Sigmoid colon (tissue), 7 donors: ENCODE measurements around the gene ATP10A. TPM values are rescaled to one million over a fixed set of nuclear protein-coding genes. Genes with fewer than 3 reads are reported as not detected.

Source experiments
- DNase-seq: peaks from one replicate; pipeline ENCODE4 v3.0.0-alpha.2; 2019
- H3K27ac ChIP-seq, 4 donors: fragments of 200-600 bp; sonication (generic); one replicate each; pipeline ENCODE4 v1.5.1; 2016 to 2019; ENCODE audit warnings: mild to moderate bottlenecking in 1 of 4
- H3K27me3 ChIP-seq, 3 donors: fragments of 200-600 bp; sonication (generic); one replicate each; pipeline ENCODE4 v1.5.1; 2019; ENCODE audit warnings: mild to moderate bottlenecking in 1 of 3
- H3K36me3 ChIP-seq, 4 donors: fragments of 200-600 bp; sonication (generic); one replicate each; pipeline ENCODE4 v1.5.1; 2016 to 2019
- H3K4me1 ChIP-seq, 4 donors: fragments of 200-600 bp; sonication (generic); one replicate each; pipeline ENCODE4 v1.5.1; 2017 to 2019
- H3K4me3 ChIP-seq, 4 donors: fragments of 200-600 bp; sonication (generic); one replicate each; pipeline ENCODE4 v1.5.1; 2017 to 2019; ENCODE audit warnings: mild to moderate bottlenecking in 2 of 4, moderate library complexity in 1 of 4
- H3K9me3 ChIP-seq, 4 donors: fragments of 200-600 bp in 3 of 4; sonication (generic) in 3 of 4; one replicate each; pipeline versions ENCODE4 v1.5.1 to v1.6.1; 2013 to 2019
- CTCF ChIP-seq, 4 experiments: fragments of 450-650 bp in 3 of 4; fragments of 200-600 bp in 1 of 4; IDR thresholded peaks; one replicate each; pipeline ENCODE4 v1.5.1; 2016 to 2019; ENCODE audit warnings: antibody characterized with exemption in 4 of 4, mild to moderate bottlenecking in 3 of 4, moderate library complexity in 2 of 4
- EP300 ChIP-seq, 4 donors: sonication (generic); formaldehyde crosslinking; IDR thresholded peaks; one replicate each; pipeline ENCODE4 v1.6.1; 2017; ENCODE audit warnings: antibody characterized with exemption in 4 of 4
- POLR2A ChIP-seq, 2 donors: fragments of 450-650 bp; IDR thresholded peaks; one replicate each; pipeline ENCODE4 v1.6.1; 2016; ENCODE audit warnings: antibody characterized with exemption in 2 of 2, mild to moderate bottlenecking in 2 of 2, moderate library complexity in 2 of 2
- POLR2AphosphoS5 ChIP-seq, 4 donors: sonication (generic); formaldehyde crosslinking; IDR thresholded peaks; one replicate each; pipeline ENCODE4 v1.6.1; 2017; ENCODE audit warnings: antibody characterized with exemption in 4 of 4
- WGBS, 2 donors: extraction: QIAGEN DNeasy Blood & Tissue Kit; methylation state at CpG; one replicate each; pipeline ENCODE4 v1.1.7; 2013; 5-methylcytosine and 5-hydroxymethylcytosine counted together
- intact Hi-C: fragments of 100-400 bp; cut with DNase I; formaldehyde crosslinking; loops from one replicate; pipeline ENCODE4 v1.15.1; 2023
- polyA plus RNA-seq, 3 donors: library from polyadenylated mRNA; stranded (reverse); fragments of 200-250 nt; gene quantifications; one replicate each; pipeline ENCODE4 v1.2.3, GENCODE V29; 2013
- total RNA-seq, 4 donors: library from RNA; depleted of rRNA; stranded (reverse); fragments of >200 nt; gene quantifications; one replicate each; pipeline ENCODE4 v1.1.0, GENCODE V29; 2016
- donor health status: healthy with polysubstance abuse.
- donor health status: Bipolar disorder and iron deficiency.
- donor health status: healthy.

The ATP10A gene
- total and polyA plus RNA-seq, 7 donors: 0.23 to 7.7 (median 2.9) TPM

GRCh38 chr15:25682340-25682739 lies 180.8 kb downstream of the ATP10A start:
- WGBS, 2 donors: 78 to 84% methylated on average over 7 of the region's 7 CpGs
- Histone ChIP-seq H3K4me3 (no peak overlapping the region), H3K27me3 (no peaks in the 10 kb centered on the region), H3K9me3 (no peaks in the 10 kb centered on the region), H3K27ac (peak overlapping the region; percentile 43 to 76 (median 64)), H3K36me3 (peaks cover 0 to 16% (median 7%) of the 10 kb centered on the region in 4 donors), H3K4me1 (peaks cover 0 to 40% (median 33%) of the 10 kb centered on the region in 4 donors)
- peak in 1 of 4 donors; percentile 20 for TF ChIP-seq POLR2AphosphoS5 (IDR thresholded peaks at IDR 0.05)
- no peak for TF ChIP-seq POLR2A (IDR thresholded peaks at IDR 0.05)
- DNase-seq: peak; percentile 77
- intact Hi-C loops: loop anchor here (5.0 kb wide), 1 partner anchor 140 kb away; no protein-coding TSS in a partner anchor

GRCh38 chr15:25680686-25681025 lies 182.5 kb downstream of the ATP10A start:
- WGBS, 2 donors: 84 to 85% methylated on average over 9 of the region's 9 CpGs

GRCh38 chr15:25679964-25680685 lies 183.0 kb downstream of the ATP10A start:
- WGBS, 2 donors: 89 to 90% methylated on average over 25 of the region's 25 CpGs
- Histone ChIP-seq H3K9me3 (no peaks in the 10 kb centered on the region), H3K27me3 (no peaks in the 10 kb centered on the region), H3K27ac (no peak overlapping the region), H3K36me3 (peaks cover 0 to 16% (median 6%) of the 10 kb centered on the region in 4 donors), H3K4me1 (peaks cover 0 to 37% (median 32%) of the 10 kb centered on the region in 4 donors), H3K4me3 (no peak overlapping the region)
- no peak for TF ChIP-seq POLR2AphosphoS5 (IDR thresholded peaks at IDR 0.05)
- DNase-seq: peak; percentile 15
- intact Hi-C loops: loop anchor here (5.0 to 10.0 kb wide), 2 partner anchors 138 to 185 kb away; partner anchors contain the start of gene ATP10A

More at GRCh38 chr15:25680686-25681025, 182.5 kb downstream of the ATP10A start:
- no peaks in the 10 kb centered on the region for H3K9me3 ChIP-seq
- no peak overlapping the region for H3K4me3 ChIP-seq
- intact Hi-C loops: loop anchor here (5.0 kb wide), 1 partner anchor 138 kb away; no protein-coding TSS in a partner anchor
- TF ChIP-seq POLR2AphosphoS5 (IDR thresholded peaks at IDR 0.05): no peak
- TF ChIP-seq CTCF (IDR thresholded peaks at IDR 0.05): no peak
- no peak for TF ChIP-seq POLR2A (IDR thresholded peaks at IDR 0.05)
- TF ChIP-seq EP300 (IDR thresholded peaks at IDR 0.05): no peak
- H3K4me1 ChIP-seq: peaks cover 0 to 38% (median 33%) of the 10 kb centered on the region in 4 donors
- no peaks in the 10 kb centered on the region for H3K27me3 ChIP-seq
- peak; percentile 46 for DNase-seq
- H3K27ac ChIP-seq: no peak overlapping the region
- peaks cover 0 to 16% (median 6%) of the 10 kb centered on the region in 4 donors for H3K36me3 ChIP-seq

GRCh38 chr15:25679492-25679891 lies 183.6 kb downstream of the ATP10A start:
- H3K27ac ChIP-seq: no peak overlapping the region
- H3K4me3 ChIP-seq: no peak overlapping the region
- TF ChIP-seq CTCF (IDR thresholded peaks at IDR 0.05) (no peak), POLR2A (IDR thresholded peaks at IDR 0.05) (no peak), EP300 (IDR thresholded peaks at IDR 0.05) (no peak), POLR2AphosphoS5 (IDR thresholded peaks at IDR 0.05) (no peak)
- intact Hi-C loops: loop anchor here (10.0 kb wide), 1 partner anchor 185 kb away; the partner anchor contains the start of gene ATP10A
- no peaks in the 10 kb centered on the region for H3K27me3 ChIP-seq
- peak; percentile 52 for DNase-seq
- H3K9me3 ChIP-seq: no peaks in the 10 kb centered on the region
- 83 to 87% methylated on average over 11 of the region's 11 CpGs for WGBS, 2 donors
- peaks cover 0 to 37% (median 30%) of the 10 kb centered on the region in 4 donors for H3K4me1 ChIP-seq
- peaks cover 0 to 16% (median 6%) of the 10 kb centered on the region in 4 donors for H3K36me3 ChIP-seq

- peak; percentile 12 for DNase-seq
- no peak overlapping the region for H3K27ac ChIP-seq
- 80 to 90% methylated on average over 7 of the region's 7 CpGs for WGBS, 2 donors
- H3K9me3 ChIP-seq: no peaks in the 10 kb centered on the region
- H3K36me3 ChIP-seq: peaks cover 0 to 16% (median 6%) of the 10 kb centered on the region in 4 donors
- TF ChIP-seq POLR2A (IDR thresholded peaks at IDR 0.05) (no peak), CTCF (IDR thresholded peaks at IDR 0.05) (no peak), POLR2AphosphoS5 (IDR thresholded peaks at IDR 0.05) (no peak), EP300 (IDR thresholded peaks at IDR 0.05) (no peak)
- H3K4me1 ChIP-seq: peaks cover 0 to 31% (median 24%) of the 10 kb centered on the region in 4 donors
- no peak overlapping the region for H3K4me3 ChIP-seq
- no peaks in the 10 kb centered on the region for H3K27me3 ChIP-seq
- intact Hi-C loops: loop anchor here (10.0 kb wide), 1 partner anchor 186 kb away; the partner anchor contains the start of gene ATP10A
Observed at GRCh38 chr15:25678500-25678855, 184.6 kb downstream of the ATP10A start.
